Measurements from ENCODE around the gene CPTP.

CPTP gene

GRCh38 chr1:1336931-1337792 lies 12.6 kb downstream of the CPTP start:
- no peak for FAIRE-seq

- no peak for FAIRE-seq
Observed at GRCh38 chr1:1337793-1338147, 13.2 kb downstream of the CPTP start.

GRCh38 chr1:1338278-1338677 lies 13.7 kb downstream of the CPTP start:
- FAIRE-seq = no peak

- no peak for FAIRE-seq
Observed at GRCh38 chr1:1340185-1340584, 15.6 kb downstream of the CPTP start.

- FAIRE-seq = no peak
Observed at GRCh38 chr1:1340791-1341548, 16.4 kb downstream of the CPTP start.

DNA sequence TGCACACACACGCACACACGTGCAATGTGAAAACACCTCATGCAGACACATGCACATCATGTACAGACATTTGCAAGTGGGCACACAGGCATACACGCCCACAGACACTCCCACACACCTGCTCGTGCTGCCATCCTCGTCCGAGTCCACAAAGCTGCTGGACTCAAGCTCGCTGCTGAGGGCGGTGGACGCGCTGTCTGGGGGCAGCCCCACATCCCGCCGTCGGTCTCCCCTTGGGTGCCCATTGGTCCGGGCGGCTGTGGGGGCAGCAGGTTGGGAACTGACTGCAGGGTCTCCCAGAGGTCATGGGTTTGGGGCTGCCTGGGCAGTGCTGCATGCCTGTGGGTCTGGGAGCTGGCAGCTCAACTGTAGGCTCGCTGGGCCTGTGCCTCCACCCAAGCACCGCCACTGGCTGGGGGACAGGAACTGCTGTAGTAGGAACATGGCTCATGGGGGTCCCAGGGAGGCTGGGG lies 17.0 kb downstream of the CPTP start:
- FAIRE-seq = no peak

- FAIRE-seq = no peak
Observed at GRCh38 chr1:1342061-1342562, 17.5 kb downstream of the CPTP start.

GRCh38 chr1:1342584-1343115 lies 18.0 kb downstream of the CPTP start:
- FAIRE-seq = no peak

DNA sequence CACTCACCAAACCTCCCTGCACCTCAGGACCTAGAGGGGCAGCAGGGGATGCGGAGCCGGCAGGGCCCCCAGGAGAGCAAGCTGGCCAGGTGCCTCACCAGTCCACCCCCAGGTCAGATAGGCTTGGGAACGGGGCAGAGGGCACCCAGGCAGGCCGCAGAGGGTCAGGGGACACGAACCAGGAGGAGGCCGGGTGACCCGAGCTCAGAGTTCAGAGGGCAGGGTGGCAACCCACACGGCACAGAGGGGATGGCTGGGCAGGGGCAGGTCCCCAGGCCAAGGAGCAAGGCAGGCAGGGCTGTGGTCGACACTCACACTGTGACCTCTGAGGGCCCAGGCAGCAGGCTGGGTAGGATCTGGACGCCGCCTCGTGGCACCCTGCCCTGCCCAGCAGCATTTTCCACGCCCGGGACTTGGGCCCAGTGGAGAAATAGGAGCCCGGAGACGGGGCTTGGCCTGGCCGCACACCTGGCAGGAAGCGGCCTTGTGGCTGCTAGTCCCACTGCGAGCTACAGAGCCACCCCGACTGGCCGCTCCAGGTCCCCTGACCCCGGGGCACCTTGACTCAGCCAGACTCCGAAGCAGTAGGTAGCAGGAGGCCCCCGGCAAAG lies 19.3 kb downstream of the CPTP start:
- FAIRE-seq = no peak

- FAIRE-seq = no peak
Observed at GRCh38 chr1:1344655-1345361, 20.2 kb downstream of the CPTP start.

DNA sequence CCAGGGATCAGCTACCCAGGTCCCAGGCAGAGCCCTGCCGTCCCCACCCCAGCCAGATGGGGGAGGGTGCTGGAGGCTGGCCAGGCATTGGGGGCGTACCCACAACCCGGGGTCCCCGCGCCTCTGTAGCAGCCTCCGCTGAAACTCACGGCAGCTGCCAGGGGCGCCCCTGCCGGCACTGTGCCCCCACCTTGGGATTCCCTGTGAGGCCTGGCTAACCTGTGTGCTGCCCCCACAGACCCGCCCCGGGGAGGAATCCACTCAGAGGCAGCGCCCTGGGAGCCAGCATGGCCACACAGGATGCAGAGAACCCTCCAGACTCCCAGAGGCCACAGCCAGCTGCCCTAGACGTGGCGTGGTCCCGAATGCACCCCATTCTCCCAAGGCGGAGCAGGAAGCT lies 20.8 kb downstream of the CPTP start:
- no peak for FAIRE-seq

DNA sequence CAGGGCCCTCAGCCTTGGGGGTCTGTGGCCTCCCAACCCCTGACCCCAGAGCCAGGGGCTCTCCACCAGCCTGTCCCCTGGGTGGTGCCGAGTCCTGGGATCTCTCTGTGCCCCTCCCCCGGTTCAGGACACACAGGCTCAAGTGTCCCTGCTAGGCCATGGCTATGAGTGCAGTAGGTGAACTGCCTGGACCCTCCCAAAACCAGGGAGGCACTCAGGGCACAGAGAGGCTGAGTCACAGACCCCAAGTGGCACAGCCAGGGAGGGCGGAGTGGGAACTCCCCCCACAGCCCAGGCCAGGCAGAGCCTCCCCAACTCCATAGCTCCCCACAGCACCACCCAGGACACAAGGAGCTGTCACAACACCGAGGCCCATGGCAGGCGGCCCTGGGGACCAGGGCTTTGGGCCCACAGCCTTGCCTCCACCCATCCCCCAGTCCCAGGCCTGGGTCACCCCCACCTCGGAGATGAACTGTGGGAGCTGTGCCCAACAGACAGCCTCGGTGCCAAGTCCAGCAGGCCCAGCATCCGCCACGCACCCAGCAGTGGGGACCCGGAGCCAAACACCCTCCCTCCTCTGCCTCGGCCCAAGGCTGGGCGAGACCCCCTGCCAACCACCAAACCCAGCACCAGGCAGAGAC lies 21.4 kb downstream of the CPTP start:
- FAIRE-seq = no peak

GRCh38 chr1:1346501-1346890 lies 21.9 kb downstream of the CPTP start:
- FAIRE-seq = no peak

DNA sequence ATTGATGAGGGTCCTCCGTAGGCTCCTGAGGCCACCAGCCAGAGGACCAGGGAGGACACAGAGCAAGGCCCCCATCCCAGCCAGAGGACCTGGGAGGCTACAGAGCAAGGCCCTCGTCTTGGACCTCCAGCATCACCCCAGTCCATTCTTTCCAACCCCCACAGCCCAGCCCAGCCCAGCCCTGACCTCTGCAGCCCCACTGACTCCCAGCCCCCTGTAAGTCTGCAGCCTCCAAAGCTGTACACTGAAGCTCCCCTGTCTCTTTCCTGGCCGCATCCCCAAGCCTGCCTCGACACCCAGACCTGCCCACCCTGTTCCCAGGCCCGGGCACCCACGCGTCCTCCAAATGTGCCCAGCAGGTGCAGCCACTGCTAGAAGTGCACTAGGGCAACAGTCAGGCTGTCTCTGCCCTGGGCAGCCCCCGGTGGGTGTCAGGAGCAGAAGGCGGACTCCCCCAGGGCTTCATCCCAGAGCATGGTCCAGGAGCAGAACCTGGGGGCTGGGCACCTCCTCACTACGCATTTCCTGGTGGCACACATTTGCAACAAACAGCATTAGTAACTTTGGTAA lies 22.5 kb downstream of the CPTP start:
- no peak for FAIRE-seq

DNA sequence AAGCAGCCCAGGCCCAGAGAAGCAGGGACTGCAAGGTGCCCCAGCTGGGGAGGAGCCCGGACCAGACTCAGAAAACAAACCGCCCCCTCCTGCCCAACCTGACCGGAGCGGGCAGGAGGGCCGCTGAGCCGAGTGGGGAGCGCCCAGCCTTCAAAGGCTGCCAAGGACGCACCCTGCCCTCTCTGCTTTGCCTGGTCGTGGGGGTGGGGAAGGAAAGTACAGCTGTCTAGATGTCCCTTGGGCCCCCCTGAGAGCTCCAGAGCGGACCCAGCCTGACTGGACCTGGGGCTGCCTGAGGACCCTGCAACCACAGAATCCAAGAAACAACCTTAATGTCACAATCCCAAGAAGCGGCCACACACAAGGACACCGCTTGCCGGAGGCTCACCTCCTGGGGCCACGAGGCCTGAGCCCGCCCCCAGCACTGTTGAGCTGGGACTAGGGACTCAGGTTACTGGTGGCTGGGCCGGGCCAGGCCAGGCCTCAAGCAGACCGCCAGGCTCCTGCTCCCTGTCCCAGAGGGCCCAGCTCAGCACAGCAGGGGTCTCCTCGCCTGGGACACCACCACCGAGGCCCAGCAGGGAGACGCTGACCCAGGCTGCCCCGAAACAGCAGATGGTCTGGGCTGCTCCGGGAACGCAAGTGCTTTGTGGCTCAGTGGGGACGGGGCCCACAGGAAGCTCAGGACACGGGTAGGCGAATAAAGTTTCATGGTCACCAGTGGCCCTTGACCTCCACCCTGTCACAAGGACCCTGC lies 23.2 kb downstream of the CPTP start:
- no peak for FAIRE-seq

DNA sequence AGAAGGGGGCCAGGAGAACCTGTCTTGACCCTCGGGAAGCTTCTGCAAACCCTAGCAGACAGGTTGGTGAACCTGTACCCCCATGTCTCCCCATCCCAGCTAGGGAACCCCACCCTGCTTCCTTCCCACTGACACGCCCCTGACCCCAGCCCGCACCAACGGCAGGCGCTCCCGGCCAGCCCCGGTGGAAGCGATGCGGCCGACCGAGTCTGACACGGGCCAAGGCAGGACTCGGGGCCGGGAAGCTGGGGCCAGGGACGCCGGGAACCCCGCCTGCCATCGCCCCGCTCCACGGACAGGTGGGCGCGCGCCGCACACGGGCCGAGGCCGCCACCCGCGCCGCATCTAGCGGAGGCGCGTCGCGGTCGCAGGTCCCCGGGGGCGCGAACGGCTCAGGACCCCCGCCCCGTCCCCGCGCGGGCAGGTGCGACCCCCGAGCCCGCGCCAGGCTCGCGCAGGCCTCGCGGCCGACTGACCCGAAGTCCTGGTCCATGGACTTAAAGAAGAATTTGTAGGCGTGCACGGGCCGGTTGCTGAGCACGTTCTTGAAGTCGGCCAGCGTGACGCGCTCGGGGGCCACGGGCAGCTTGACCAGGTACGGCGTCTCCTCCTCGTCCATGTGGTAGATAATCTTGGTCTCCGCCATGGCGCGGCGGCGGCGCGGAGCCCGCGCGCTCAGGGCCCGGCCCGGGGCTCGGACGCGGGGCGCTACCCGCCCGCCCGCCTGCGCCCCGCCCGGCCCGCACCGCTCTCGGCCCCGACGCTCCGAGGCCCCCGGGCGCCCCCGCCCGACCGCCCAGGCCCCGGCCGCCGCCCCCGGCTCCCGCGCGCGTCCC lies 24.0 kb downstream of the CPTP start:
- no peak for FAIRE-seq

DNA sequence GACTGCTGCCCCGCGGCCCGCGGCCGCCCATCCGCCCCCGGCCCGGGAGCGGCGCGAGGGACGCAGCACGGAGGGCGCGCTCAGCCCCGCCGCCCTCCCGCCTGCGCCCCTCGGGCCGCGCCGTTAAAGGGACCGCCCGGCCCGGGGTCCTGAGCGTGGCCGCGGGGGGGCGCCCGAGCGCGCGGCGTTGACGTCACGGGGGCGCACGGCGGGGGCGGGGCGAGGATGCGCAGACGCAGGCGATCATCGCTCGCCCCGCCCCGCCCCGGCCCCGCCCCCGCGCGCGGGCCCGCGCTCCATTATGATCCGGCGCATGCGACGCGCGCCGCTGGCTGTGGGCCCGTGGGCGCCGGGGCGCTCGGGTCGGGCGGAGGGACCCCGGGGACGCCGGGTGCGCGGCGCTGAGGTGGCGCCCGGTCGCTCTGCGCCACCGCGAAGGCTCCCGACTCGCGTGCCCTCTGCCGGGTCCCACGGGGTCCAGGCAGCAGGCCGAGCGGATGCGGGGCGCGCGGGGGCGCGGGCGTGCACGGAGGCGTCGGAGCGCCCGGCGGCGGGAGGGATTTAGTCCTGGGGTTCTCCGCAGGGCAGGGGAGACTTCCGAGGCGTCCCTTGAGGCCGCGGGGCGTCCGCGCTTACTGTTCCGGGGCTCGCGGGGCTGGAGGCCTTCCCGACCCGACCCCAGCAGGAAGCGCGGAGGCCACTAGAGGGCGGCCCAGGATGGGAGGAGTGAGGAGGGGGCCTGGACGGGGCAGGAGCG lies 24.8 kb downstream of the CPTP start, which contains the start of gene DVL1:
TSS of gene DVL1 (minus strand) at position 163 of the 757 bp plus-strand sequence. CDS start 353 bp downstream, outside the sequence.
- no peak for FAIRE-seq

DNA sequence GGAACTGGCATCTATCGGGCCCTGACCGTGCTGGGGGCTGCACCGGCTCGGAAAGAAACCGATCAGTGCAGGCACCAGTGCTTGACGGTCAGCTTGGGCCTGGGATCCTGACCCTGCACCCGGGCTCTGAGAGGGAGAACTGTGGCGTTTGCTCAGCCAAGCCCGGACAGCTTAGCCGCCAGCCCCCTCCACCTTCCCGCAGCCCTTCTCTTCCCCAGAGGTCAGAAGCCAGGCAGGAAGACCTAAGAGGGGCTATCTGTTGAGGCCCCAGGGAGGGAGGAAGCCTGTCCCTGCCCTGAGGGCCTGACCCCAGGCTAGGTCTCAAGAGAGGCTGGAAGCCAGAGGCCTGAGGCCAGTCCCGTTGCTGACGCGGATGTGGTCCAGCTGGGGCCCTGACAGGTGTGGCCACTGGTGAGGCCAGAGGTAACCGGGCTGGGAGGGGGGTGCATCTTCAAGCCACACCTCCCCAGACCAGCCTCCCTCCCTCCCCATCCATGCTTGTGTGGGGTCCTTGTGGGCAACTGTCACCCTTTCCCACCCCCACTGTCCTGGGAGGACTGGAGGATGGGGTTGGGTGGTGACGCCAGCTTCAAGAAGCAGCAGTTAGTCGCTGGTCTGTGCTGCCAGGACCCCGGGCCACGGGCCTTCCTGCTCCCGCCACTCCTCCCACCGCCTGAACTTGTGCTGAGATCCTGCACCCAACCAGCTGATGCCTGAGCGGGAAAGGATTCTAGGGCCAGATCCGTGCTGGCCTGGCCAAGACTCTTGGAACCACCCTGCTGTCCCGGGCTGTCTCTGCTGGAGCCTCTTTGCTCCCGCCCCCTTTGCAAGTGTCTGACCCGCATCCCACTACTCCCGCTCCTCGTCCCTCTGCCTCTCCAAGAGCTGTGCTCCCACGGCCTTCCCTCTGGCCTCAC lies 27.2 kb downstream of the CPTP start:
- FAIRE-seq = no peak

All from endometrium (tissue), 2 donors.